Gastrocnemius medialis (tissue), 4 donors: ENCODE results near the gene SCAMP3. TPM values are rescaled to one million over a fixed set of nuclear protein-coding genes. Genes with fewer than 3 reads are reported as not detected.
A peak's percentile ranks its signal among the peaks of the same experiment; 100 is the strongest.

Experiments used
- ATAC-seq, 2 donors: fragments of 150-250 bp; one replicate each; pipeline ENCODE4 v1.9.1; 2016
- DNase-seq, 2 donors: peaks; one replicate each; pipeline ENCODE4 v3.0.0-alpha.2; 2019
- H3K27ac ChIP-seq, 4 donors: fragments of 200-600 bp; sonication (generic); 1 replicate in 1 of 4; 2 replicates in 3 of 4; pipeline ENCODE4 v1.5.1; 2016 to 2018; ENCODE audit warnings: mild to moderate bottlenecking in 2 of 4, moderate library complexity in 1 of 4
- H3K27me3 ChIP-seq, 3 donors: fragments of 200-600 bp; sonication (generic) in 2 of 3; 1 replicate in 1 of 3; 2 replicates in 2 of 3; pipeline versions ENCODE4 v1.5.1 to v1.6.0; 2016 to 2019; ENCODE audit warnings: mild to moderate bottlenecking in 1 of 3, moderate library complexity in 1 of 3
- H3K36me3 ChIP-seq, 2 donors: fragments of 200-600 bp; sonication (generic) in 1 of 2; one replicate each; pipeline ENCODE4 v1.5.1; 2017 to 2018
- H3K4me1 ChIP-seq, 2 donors: fragments of 200-600 bp; sonication (generic) in 1 of 2; one replicate each; pipeline ENCODE4 v1.5.1; 2016 to 2017; ENCODE audit warnings: mild to moderate bottlenecking in 2 of 2
- H3K4me3 ChIP-seq, 4 donors: fragments of 200-600 bp; sonication (generic) in 3 of 4; 1 replicate in 1 of 4; 2 replicates in 3 of 4; pipeline ENCODE4 v1.5.1; 2016 to 2019; ENCODE audit warnings: mild to moderate bottlenecking in 2 of 4
- H3K9me3 ChIP-seq, 3 donors: fragments of 200-600 bp; sonication (generic) in 2 of 3; 1 replicate in 1 of 3; 2 replicates in 2 of 3; pipeline ENCODE4 v1.5.1; 2016 to 2019
- POLR2A ChIP-seq, 2 donors: fragments of 450-650 bp; IDR thresholded peaks; one replicate each; pipeline ENCODE4 v1.6.1; 2017; ENCODE audit warnings: antibody characterized with exemption in 2 of 2, mild to moderate bottlenecking in 2 of 2, moderate library complexity in 2 of 2
- in situ Hi-C, 4 donors: fragments of 200-750 bp; cut with MboI; loops; one replicate each; pipeline versions ENCODE4 v1.15.0 to v1.8.0; 2017; ENCODE audit warnings: low sequenced_read_pairs in 4 of 4
- intact Hi-C: fragments of 100-400 bp; cut with DNase I; formaldehyde crosslinking; loops from one replicate; pipeline ENCODE4 v1.15.1; 2023; ENCODE audit warnings: low total_unique reads
- total RNA-seq, 4 donors: library from RNA; depleted of rRNA; stranded (reverse); fragments of >200 nt; gene quantifications; one replicate each; pipeline versions ENCODE4 v1.1.0 to v1.2.3, GENCODE V29; 2016
- TF ChIP-seq, protein P1 (sequence below), 5 experiments: fragments of 450-650 bp in 3 of 5; fragments of 200-600 bp in 2 of 5; sonication (generic) in 2 of 5; IDR thresholded peaks in 4 of 5; conservative IDR thresholded peaks in 1 of 5; 1 replicate in 4 of 5; 2 replicates in 1 of 5; pipeline ENCODE4 v1.5.1; 2016 to 2019; ENCODE audit warnings: antibody characterized with exemption in 5 of 5, mild to moderate bottlenecking in 3 of 5, moderate library complexity in 3 of 5

Gene SCAMP3
- total RNA-seq, 4 donors from 2014 or later, result 60.0 to 108 (median 79.3) TPM

DNA sequence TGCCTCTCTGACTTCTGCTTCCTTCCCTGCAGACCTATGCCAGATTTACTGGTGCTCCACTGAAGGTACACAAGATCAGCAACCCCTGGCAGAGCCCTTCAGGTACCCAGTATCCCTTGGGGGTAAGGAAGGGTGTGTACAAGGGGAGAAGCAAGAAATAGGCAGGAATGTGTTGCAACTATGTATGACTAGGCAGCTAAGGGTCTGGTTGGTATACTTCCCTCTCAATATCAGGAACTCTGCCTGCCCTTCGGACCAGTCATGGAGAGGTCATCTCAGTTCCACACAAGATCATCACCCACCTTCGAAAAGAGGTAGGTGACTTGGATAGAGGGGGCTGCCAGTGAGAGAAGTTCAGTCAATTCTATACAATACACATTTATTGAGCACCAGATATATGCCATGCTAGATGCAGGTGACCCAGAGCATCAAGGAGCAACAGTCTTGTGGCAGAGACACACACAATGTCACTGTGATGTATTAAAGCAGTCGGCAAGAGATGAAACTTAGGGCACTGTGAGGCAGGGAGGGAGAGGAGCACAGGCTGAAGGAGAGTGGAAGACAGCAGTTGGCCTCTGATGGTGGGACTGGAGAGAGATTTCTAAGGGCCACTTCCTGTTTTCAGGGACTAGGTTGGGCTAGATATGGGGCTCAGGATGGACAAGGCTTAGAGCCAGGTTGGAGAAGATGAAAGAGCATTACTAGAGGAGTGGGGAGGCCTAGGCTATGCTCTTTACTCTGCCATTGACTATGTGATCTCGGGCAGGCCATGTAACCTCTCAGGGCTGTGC, 51.7 kb downstream of the SCAMP3 start:
- peaks cover 0 to 4% of the 10 kb centered on the region in 2 donors for H3K36me3 ChIP-seq
- H3K27me3 ChIP-seq, result no peaks in the 10 kb centered on the region
- in situ Hi-C loops (no loop called here), intact Hi-C loops (no loop called here)
- peaks cover 16 to 28% of the 10 kb centered on the region in 2 donors for H3K4me1 ChIP-seq
- H3K4me3 ChIP-seq, result no peak overlapping the region
- ATAC-seq (no peak), DNase-seq (no peak)
- no peaks in the 10 kb centered on the region for H3K9me3 ChIP-seq
- no peak overlapping the region for H3K27ac ChIP-seq
- TF ChIP-seq, protein P1, sequence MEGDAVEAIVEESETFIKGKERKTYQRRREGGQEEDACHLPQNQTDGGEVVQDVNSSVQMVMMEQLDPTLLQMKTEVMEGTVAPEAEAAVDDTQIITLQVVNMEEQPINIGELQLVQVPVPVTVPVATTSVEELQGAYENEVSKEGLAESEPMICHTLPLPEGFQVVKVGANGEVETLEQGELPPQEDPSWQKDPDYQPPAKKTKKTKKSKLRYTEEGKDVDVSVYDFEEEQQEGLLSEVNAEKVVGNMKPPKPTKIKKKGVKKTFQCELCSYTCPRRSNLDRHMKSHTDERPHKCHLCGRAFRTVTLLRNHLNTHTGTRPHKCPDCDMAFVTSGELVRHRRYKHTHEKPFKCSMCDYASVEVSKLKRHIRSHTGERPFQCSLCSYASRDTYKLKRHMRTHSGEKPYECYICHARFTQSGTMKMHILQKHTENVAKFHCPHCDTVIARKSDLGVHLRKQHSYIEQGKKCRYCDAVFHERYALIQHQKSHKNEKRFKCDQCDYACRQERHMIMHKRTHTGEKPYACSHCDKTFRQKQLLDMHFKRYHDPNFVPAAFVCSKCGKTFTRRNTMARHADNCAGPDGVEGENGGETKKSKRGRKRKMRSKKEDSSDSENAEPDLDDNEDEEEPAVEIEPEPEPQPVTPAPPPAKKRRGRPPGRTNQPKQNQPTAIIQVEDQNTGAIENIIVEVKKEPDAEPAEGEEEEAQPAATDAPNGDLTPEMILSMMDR (IDR thresholded peaks at IDR 0.05 in 4 of 5, conservative IDR thresholded peaks at IDR 0.05 in 1 of 5), result no peak
- no peak for TF ChIP-seq POLR2A (IDR thresholded peaks at IDR 0.05)

DNA sequence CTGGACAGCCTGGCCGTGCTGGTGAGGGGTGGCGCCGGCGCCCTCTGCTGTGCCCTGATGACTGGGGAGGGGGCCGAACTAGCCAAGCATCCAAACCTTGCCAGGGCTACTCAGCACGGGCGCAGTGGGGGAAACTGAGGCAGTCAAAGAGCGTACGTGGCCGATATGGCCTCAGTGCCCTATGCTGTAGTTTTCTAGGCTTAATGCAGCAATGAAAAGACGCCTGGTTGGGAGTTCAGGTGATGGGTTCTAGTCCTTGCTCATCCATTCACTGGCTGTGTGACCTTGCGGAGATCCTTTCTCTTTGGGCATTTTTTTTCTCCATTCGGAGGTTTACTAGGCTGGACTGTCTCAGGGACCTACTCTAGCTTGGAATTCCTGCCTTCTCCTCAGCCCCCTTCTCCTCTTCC, 52.8 kb downstream of the SCAMP3 start:
- no peaks in the 10 kb centered on the region for H3K27me3 ChIP-seq
- H3K27ac ChIP-seq, result peak overlapping the region; percentile 93 to 99 (median 96)
- TF ChIP-seq POLR2A (IDR thresholded peaks at IDR 0.05), result no peak
- TF ChIP-seq, protein P1 (IDR thresholded peaks at IDR 0.05 in 4 of 5, conservative IDR thresholded peaks at IDR 0.05 in 1 of 5), result no peak
- peak overlapping the region; percentile 88 to 95 (median 90) for H3K4me3 ChIP-seq
- peaks cover 0 to 4% of the 10 kb centered on the region in 2 donors for H3K36me3 ChIP-seq
- peak; percentile 1 to 6 for ATAC-seq
- H3K9me3 ChIP-seq, result no peaks in the 10 kb centered on the region
- H3K4me1 ChIP-seq, result peaks cover 16 to 28% of the 10 kb centered on the region in 2 donors
- DNase-seq, result no peak
- intact Hi-C loops, result loop anchor here (5.0 kb wide), 2 partner anchors 33 to 98 kb away; partner anchors contain the start of gene FDPS
- in situ Hi-C loops, result no loop called here

DNA sequence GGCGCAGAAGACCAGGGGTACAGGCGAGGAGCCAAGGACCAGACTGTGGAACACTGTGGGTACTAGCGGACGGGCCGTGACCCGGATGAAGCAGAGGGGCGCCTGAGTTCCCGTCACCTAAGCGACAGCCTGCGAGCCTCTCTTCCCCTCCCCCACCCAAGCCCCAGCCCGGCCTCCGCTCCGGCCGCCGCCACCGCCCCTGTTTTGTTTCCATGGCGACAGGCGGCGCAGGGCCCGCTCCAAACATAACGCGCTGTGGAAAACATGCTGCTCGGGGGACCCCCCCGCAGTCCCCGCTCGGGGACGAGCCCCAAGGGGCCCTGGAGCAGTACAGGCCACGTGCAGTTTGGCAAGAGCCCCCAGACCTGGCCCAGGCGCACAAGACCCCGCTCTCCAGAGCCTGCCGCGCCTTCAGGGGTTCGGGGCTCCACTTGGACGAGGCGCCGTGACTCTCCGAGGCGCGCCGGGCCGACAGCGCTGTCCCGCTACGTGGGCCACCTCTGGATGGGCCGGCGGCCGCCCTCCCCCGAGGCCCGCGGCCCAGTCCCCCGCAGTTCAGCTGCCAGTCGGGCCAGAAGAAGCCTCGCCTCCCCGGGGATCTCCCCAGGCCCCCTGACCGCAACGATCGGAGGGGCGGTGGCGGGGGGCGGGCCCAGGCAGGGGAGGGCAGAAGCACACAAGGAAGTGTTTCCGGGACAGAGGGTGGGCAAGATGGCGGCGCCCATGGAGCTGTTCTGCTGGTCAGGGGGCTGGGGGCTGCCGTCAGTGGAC, 53.4 kb downstream of the SCAMP3 start, which contains the start of gene MTX1:
Gene MTX1, plus strand, starts transcription at position 155 of the 771 bp plus-strand sequence. Its CDS starts 110 bp downstream, at position 265.
- Histone ChIP-seq H3K27ac (peak within 1 kb of the TSS; percentile 93 to 99 (median 96)), H3K9me3 (no peaks in the 10 kb centered on the region), H3K4me3 (peak within 1 kb of the TSS; percentile 88 to 95 (median 90)), H3K36me3 (peaks cover 0 to 4% of the 10 kb centered on the region in 2 donors), H3K4me1 (peaks cover 16 to 28% of the 10 kb centered on the region in 2 donors), H3K27me3 (no peaks in the 10 kb centered on the region)
- intact Hi-C loops, result loop anchor here (5.0 kb wide), 2 partner anchors 34 to 99 kb away; partner anchors contain the start of gene FDPS
- in situ Hi-C loops, result no loop called here
- peak; percentile 42 to 67 for TF ChIP-seq POLR2A (IDR thresholded peaks at IDR 0.05)
- TF ChIP-seq, protein P1 (IDR thresholded peaks at IDR 0.05 in 4 of 5, conservative IDR thresholded peaks at IDR 0.05 in 1 of 5), result peak in 1 of 5 experiments; percentile 4
- ATAC-seq (peak; percentile 82 to 84), DNase-seq (peak; percentile 78 to 79)

DNA sequence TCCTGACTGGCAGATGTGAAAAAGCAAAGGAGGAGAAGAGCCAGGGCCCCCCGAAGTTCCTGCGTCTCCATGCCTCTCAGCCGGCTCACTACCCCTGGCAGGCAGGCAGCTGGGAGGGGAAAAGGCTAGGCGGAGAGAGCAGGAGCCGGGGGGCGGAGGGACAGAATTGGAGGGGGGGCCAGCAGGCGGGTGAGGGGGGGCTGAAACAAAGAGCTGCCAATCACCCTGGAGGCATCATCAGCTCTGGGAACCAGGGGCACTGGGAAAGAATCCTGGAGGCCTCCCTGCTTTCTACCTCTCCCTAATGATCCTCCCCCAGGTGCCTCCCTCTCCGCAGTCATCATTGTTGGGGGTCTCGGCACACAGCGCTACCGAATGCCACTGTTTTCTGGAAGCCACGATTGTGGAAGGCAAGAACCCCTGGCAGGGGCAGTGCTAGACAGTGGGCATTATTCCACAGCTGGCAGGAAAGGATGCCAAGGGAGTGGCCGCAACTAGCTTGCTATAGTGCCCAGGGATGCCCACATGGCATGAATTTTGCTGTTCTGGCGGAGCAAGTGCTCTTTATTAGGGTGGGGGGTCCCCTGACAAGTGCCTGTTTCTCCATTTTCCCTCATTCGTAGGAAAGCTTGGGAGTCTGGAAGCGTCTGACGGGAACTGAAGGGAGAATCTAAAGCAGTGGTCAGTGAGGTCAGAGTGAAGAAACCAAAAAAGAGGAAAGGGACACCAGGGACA, 54.2 kb downstream of the SCAMP3 start, which contains the start of gene THBS3:
Gene THBS3, minus strand, starts transcription at position 92 of the 735 bp plus-strand sequence. Its CDS starts 21 bp downstream, at position 71.
- H3K9me3 ChIP-seq, result no peaks in the 10 kb centered on the region
- peak within 1 kb of the TSS; percentile 88 to 95 (median 90) for H3K4me3 ChIP-seq
- ATAC-seq, result no peak
- TF ChIP-seq POLR2A (IDR thresholded peaks at IDR 0.05), result no peak
- TF ChIP-seq, protein P1 (IDR thresholded peaks at IDR 0.05 in 4 of 5, conservative IDR thresholded peaks at IDR 0.05 in 1 of 5), result no peak
- peak within 1 kb of the TSS; percentile 93 to 99 (median 96) for H3K27ac ChIP-seq
- intact Hi-C loops, result loop anchor here (1.0 to 5.0 kb wide), 4 partner anchors 18 to 115 kb away; partner anchors contain the start of gene FDPS
- peaks cover 0 to 4% of the 10 kb centered on the region in 2 donors for H3K36me3 ChIP-seq
- peaks cover 16 to 28% of the 10 kb centered on the region in 2 donors for H3K4me1 ChIP-seq
- no peak for DNase-seq
- in situ Hi-C loops, result no loop called here
- no peaks in the 10 kb centered on the region for H3K27me3 ChIP-seq
